Ovary (tissue), 3 donors: Measurements from ENCODE around the gene FOXL2.

ENCODE experiments used
- CTCF ChIP-seq, 3 donors: fragments of 450-650 bp in 2 of 3; fragments of 200-600 bp in 1 of 3; IDR thresholded peaks; one replicate each; pipeline versions ENCODE4 v1.5.1 to v1.8.0; 2016 to 2022; ENCODE audit warnings: antibody characterized with exemption in 3 of 3, mild to moderate bottlenecking in 1 of 3
- EP300 ChIP-seq: sonication (generic); formaldehyde crosslinking; IDR thresholded peaks from one replicate; pipeline ENCODE4 v1.6.1; 2017; ENCODE audit warnings: antibody characterized with exemption
- POLR2A ChIP-seq: fragments of 450-650 bp; IDR thresholded peaks from one replicate; pipeline ENCODE4 v1.6.1; 2017; ENCODE audit warnings: antibody characterized with exemption, mild to moderate bottlenecking, moderate library complexity
- donor health status: DM: no; HTN: no; CAD: no.

GRCh38 chr3:138950701-138951100 is 3.8 kb upstream of the FOXL2 start:
- no peak for TF ChIP-seq CTCF (IDR thresholded peaks at IDR 0.05)
- no peak for TF ChIP-seq POLR2A
- no peak for TF ChIP-seq EP300
